AG08396 (cell line): Measurements from ENCODE around the gene DHODH.

Experiments
- DNase-seq: peaks from one replicate; pipeline ENCODE4 v3.0.0; 2012; ENCODE audit warnings: low spot score, mixed read lengths

Gene DHODH

DNA sequence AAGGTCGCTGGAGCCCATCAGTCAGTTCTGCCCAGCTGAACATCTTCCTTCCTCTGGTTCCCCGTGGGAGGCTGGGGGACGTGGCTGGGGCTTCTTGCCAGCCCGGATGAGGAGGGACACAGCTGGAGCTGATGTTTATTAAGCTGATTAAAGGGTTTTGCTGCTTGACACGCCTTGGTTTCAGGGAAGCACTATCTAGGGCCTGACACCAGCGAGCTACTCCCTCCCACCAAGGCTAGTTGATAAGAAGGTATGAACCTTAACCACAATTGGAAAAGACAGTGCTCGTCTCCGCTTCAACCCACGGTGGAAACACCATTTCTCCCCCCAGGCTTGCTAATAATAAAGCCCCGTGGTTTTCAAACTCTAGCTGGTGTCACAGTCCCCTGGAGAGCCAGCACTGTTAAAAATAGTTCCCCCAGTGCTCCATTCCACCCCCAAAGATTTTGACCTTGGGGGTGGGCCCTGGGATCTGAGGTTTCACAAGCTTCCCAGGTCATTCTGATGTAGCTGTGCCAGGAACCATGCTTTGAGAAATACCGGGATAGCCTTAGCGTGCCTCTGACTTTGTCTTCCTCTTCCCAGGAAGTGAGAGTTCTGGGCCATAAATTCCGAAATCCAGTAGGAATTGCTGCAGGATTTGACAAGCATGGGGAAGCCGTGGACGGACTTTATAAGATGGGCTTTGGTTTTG lies 5.5 kb downstream of the DHODH start:
- DNase-seq, result no peak

DNA sequence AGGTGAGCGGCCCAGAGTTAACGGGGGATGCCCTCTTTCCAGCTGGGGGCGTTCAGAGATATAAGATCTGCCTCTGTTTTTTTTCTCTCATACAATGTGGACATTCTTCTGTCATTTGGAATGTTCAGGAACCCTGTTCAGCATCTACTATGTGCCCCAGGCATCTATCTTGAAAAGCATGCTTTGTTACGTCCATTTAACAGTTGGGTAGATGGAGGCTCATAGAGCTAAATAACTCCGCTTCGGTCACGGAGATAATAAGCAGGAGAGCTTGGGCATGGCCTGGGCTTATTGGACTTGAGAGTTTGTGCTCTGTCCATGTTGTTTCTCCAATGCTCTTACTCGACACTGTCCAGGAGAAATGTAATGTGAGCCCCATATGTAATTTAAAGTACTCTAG lies 6.1 kb downstream of the DHODH start:
- DNase-seq, result no peak

DNA sequence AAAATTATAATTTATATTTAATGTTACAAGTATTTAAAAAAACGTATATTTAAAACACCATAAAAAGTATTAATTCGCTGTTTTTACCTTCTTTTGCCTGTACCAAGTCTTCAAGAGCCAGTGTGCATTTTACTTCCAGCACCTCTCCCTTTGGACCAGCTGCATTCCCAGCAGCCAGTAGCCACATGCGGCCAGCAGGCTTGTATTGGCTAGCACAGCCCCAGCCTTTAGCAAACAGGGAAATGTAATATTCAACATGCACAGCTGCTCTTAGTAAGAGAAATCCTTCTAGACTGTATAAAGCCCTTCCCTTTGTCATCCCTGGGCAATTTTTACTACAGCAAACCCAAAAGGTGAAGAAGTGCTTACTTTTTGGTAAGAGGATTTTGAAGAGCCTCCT lies 6.6 kb downstream of the DHODH start:
- DNase-seq, result no peak

DNA sequence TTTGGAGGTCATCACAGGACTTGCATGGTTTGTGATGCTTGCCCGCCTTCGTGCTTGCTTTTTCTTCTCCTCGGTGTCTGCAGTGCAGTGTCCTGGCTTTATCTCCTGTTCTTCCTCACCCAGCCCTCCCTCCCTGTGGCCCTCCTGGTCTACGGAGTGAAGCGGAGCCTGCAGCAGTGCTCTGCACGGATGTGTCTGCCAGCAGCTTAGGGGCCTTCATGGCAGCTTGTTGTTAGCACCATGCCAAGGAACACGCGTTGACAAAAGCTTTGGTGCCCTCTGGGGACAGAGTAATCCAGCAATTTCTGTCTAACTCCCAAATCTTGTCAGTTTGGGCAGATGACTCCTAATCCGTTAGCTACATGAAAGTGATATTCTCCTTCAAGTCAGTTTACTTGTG lies 9.9 kb downstream of the DHODH start:
- no peak for DNase-seq

DNA sequence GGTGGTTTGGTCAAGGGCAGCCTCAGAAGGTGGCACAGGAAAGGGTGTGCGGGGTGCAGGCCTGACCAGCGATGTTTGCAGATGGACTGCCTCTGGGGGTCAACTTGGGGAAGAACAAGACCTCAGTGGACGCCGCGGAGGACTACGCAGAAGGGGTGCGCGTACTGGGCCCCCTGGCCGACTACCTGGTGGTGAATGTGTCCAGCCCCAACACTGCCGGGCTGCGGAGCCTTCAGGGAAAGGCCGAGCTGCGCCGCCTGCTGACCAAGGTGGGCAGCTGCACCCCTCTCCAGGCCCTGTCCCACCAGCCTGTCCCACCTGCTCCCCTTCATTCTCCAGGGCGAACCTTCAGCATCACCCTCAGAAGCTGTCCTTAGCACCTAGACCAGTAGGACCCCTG lies 12.5 kb downstream of the DHODH start:
- no peak for DNase-seq

DNA sequence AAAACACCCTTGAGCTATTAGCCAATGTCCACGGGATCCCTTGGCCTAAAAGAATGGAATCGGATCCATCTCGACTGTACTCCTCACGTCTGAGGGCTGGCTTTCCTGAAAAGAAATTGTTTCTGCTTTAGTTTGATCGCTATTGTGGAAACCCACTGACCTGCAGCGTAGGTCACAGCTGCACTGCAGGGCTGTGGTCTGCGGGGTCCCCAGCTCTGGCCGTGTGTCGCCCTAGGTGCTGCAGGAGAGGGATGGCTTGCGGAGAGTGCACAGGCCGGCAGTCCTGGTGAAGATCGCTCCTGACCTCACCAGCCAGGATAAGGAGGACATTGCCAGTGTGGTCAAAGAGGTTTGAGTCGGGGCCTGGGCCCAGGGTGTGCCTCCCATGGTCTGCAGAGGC lies 13.6 kb downstream of the DHODH start:
- DNase-seq, result no peak

DNA sequence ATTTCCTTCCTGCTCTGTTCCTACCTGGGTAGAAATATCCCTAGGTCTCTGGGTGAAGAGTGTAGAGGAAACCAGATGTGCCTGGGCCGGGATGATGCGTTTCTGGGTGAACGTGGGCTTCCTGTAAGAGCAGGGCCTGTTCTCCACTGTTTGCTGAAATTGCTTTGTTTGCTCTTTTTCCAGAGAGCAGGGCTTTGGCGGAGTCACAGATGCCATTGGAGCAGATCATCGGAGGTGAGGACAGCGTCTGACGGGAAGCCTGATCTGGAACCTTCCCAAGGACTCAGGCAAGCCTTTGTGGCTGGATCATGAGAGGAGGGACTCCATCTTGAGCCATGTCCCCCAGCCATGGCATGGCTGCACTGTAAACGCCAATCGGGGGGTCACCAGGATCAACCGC lies 15.4 kb downstream of the DHODH start:
- no peak for DNase-seq

DNA sequence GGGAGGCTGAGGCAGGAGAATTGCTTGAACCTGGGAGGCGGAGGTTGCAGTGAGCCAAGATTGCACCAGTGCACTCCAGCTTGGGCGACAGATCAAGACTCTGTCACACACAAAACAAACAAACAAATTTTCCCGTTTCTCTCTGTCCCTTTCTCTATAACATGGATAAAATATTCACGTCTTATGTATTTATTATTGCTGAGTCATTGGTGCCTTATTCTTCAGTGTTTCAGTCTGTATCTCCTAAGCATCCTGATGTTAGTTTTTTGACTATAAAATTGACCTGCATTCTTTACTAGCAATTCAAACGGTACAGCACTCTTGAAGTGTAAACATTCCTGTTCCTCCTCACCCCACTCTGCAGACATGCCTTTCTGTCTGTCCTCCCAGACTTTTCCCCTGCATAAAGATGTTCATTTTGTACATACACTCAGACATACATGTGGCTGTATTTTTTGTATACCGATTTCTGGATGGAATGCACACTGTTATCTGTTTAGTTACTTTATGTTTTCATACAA lies 16.4 kb downstream of the DHODH start:
- no peak for DNase-seq

DNA sequence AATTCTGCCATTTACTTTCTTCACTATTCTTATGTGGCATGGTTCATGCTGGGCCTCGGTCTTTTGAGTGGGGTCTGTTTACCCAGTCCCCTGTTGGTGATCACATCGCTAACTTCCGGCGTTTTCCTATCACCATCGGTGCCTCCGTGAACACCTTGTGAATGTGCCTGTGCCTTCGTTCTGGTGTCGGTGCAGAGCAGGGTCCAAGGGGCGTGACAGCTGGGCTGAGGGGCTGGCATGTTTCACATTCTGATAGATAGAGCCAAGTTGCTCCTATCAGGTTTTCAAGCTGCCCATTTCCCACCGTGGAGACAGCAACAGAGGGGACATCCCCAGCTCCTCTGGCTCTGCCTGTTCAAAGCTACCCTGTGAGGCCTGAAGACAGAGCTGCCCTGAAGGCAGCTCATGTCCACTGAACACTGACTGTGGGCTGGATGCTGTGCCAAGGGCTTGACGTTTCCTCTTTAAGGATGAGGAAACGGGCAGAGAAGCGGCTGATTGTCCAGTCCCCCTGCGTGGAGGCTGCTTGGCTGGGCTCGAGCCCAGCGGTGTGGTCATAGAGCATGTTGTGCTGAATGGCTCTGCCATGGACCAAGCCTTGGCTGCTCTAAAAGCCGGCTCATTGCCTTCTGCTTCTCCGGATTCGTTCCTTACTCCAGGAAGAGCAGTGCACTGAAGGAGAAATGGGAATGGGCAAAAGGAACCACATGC lies 17.0 kb downstream of the DHODH start:
- no peak for DNase-seq

DNA sequence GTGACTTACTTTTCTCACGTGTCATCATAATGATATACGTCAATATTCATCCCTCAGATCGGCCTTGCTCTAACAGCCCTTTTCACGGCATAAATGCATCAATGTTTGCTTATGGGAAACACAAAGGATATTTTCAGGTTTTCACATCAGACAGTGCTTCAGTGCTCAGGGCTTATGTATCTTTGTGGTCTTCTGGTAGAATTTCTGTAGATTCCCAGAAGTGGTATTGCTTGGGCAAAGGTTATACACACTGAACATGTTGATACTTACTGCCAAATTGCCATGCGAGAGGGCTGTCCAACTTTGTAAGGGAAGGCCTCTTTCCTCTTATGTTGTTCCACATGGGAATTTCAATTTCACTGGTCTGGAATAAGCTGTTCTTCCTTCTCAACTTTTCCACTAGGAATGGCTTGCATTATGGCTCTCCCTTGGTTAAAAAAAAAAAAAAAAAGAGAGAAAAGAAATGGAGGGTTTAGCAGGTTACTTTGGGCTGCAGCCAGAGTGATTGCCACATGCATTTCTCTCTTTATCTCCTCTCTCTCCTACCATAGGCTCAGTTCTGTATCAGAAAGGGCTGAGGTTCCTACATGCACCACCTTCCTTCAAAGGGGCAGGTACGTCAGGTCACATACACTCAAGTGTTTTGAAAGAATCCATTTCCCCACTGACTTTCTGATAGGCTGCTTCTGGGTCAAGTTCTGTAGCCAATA lies 19.3 kb downstream of the DHODH start:
- DNase-seq, result no peak

DNA sequence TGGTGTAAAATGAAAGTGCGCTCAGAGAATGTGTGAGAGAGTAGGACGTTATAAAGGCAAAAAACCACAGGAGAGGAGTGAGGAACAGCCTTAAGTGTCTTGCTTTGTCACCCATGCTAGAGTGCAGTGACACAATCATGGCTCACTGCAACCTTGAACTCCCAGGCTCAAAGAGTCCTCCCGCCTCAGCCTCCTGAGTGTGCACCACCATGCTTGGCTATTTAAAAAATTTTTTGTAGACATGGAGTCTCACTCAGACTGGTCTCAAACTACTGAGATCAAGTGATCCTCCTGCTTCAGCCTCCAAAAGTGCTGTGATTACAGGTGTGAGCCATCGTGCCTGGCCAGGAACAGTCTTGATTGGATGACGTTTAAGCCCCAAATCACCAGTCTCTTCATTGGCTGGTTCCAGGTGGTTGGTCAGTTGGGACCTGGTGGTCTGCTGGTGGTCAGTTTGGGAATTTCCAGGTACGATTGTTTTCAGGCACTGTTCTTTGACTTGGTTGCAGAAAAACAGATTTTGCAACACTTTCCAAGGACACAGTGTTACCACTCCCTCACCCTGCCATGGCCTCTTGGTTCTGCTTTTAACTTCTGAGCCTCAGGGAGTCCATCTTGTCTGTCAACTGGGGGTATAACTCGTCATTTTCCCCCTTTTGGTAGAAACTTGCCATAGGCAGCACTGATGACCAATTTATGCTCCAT lies 21.2 kb downstream of the DHODH start:
- DNase-seq, result no peak

DNA sequence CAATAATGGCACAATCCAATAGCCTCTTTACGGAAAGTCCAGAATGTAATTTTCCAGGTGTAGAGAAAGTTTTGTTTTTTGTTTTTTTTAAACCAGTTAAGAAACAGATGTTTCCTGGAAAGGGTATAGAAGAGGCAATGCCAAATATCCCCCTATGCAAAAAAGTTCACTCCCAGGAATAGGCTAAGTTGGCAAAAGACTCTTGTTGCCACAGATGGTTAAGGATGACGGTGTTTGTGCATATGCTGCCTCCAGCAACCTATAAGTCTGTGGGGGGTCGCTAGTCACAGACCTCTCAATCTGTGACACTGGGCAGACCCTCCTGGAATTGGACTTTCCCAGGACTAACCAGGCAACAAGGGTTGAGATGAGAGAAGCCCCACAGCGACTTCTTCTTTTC lies 24.9 kb downstream of the DHODH start:
- no peak for DNase-seq

DNA sequence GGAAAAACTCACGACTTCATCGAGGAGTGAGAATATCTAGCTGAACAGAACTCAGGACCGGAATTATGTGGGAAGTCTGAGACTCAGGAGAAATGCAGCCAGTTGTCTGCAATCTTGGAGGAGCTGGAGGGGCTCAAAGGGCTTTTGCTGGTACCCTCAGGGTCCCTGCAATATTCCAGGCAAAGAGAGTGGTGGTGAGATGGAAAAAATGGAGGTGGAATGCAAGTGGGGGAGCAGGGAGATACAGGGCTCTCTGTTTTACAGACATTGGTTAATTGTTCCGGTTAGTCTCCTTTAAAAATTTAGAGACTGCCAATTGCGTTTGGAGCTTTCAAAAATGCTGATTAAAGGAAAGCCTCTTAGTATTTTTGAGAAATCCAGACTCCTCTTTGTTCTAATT lies 27.6 kb downstream of the DHODH start:
- DNase-seq, result no peak

DNA sequence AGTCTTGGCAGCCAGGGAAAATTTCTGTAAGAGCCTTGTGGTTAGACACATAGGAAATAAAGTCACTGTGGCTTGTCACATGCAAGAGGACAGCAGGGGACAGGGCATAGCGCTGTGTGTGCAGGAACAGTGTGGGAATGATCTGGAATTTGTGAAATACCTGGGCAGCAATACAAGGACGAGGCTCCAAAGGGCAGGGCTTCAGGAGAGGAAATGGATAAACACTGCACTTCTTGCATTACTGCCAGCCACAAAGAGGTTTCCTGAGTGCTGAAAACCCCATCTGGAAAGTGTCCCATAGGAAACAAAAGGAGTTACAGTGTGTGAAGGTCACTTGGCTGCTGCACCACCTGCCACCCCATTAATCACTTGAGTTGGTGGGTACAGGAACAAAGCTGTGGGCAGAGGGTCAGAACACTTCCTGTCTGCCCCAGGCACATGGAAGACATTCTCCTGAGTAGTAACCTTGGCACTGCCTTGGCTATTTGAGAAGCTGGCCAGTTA lies 33.7 kb downstream of the DHODH start:
- no peak for DNase-seq

DNA sequence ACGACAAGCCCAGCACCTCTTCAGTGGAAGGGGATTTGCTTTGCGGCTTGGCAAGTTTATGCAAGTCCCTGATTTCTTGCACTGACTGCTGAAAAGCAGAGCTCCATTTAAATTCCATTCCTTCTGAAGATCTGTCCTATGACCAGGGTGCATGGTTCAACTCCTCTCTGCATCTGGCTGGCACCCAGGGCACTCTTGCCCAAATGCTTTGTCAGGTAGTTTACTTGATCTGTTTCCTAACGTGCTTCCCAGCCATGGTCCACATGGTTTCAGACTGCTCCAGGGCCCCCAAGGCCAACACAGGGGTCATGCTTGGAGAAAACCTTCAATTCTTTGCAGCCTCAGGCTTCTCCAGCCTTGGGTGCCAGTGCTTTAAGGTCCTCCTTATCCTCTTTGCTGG lies 34.5 kb downstream of the DHODH start:
- no peak for DNase-seq

DNA sequence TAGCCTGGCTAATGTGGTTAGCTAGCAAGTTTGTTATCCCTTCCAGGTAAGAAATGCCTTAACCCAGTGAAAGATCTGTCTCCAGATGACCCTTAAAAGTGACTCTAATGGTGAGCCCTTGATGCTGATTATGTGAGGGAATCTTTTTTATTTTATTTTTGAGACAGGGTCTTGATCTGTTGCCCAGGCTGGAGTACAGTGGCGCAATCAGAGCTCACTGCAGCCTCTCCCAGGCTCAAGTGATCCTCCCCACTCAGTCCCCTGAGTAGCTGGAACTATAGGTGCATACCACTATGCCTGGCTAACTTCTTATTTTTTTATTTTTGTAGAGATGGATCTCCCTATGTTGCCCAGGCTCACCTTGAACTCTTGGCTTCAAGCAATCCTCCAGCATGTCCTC lies 35.0 kb downstream of the DHODH start:
- no peak for DNase-seq

DNA sequence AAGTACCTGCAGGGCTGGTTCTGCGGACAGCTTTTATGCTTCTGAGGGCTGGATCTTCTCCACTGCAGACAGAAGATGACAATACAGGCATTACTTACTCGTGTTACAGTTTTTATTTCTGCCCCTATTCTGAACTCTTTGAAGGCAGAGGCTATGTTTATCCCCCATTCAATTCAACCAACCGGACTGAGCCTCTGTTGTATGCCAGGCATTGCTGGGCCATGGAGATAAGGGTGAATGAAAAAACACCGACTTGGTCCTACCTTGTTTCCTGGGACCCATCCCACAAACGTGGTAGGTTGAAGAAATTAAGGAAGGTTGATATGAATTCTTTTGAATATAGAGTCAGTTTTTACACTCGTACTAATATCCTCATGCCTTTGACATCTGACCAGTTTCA lies 35.8 kb downstream of the DHODH start:
- DNase-seq, result no peak

DNA sequence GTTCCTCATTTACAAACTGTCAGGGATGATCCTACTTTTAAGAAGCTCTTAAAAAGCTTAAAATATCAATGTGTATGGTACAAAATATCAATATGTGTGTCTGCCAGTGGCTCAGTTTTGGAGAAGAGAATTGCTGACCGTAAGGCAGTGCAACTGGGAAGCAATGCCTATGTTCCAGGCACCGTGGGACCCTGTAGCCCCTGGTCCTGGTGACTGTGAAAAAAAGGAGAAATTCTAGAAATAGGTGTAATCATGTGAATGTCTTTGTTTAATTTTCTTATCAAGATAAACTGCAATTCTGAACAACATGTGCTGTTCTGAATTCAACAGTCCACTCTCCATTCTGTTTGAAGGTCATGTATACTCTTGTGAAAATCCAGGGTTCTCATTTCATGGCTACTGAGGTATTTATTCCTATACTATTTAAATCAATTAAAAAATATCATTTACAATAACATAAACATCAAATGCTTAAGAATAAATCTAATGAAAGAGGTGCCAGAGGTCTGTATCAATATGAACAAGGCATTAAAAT lies 36.3 kb downstream of the DHODH start:
- no peak for DNase-seq

DNA sequence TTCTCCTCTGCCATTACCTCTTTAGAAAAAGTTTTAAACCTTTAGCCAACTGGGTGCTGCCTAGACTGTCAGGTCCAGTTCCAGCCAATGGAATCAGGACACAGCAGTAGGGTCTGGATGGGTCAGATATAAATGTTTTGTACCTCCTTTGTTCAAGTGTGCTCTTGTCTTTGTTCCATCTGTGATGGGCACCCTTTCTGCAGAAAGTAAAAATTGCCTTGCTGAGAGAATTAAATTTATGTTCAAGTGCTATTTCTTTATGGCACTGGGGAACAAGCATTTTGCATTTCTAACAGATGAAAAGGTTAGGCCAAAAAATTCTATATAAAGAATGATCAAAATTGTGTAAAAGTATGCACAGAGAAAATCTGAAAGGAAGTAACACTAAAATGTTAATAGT lies 40.6 kb downstream of the DHODH start:
- DNase-seq, result no peak

DNA sequence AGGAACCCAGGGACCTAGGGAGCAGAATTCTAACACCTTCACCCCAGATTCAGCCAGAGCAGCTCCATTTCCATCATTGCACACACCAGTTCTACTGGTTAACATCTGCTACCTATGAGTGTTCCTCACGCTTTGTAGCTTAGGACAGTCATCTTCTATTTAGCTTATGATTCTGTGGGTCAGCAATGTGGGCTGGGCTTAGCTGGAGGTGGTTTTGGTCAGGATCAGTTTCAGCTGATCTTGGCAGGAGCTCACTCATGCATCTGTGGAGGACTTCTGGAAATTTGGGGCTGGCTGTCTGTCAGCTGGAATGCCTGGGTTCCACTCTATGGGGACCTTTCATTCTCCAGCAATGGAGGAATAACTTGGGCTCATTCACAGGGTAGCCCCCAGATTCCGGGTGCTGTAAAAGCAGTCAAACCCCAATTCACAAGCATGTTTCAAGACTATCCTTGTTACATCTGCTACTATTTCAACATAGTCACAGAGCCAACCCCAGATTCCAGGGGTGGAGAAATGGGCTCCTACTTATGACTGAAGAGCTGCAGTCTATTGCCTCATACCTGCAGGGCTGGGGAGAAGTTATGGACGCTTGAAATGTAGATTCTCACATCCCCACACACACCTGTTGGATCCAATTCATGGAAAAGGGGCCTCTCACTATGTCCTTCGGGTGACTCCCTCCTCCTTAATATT lies 42.4 kb downstream of the DHODH start:
- no peak for DNase-seq

DNA sequence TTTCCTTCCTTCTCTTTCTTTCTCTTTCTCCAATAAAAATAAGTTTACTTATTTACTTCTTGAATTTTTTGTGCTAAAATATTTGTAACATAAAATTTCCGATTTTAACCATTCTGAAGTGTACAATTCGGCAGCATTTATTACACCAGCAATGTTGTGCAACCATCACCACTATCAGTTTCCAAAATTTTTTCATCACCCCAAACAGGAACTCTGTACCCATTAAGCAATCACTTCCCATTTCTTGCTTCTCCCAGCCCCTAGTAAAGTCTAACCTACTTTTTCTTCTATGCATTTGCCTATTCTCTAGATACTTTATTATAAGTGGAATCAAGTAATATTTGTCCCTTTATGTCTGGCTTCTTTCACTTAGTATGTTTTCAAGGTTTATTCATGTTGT lies 43.3 kb downstream of the DHODH start:
- no peak for DNase-seq
